Heart left ventricle (tissue), 16 donors: Measurements from ENCODE around the gene TSPAN11. TPM values are rescaled to one million over a fixed set of nuclear protein-coding genes. Genes with fewer than 3 reads are reported as not detected.

Source experiments
- ATAC-seq, 4 donors: fragments of 200-7000 bp; cut with Tn5 transposase; one replicate each; pipeline ENCODE4 v1.9.1; 2020 to 2022; ENCODE audit warnings: moderate library complexity in 4 of 4, mild to moderate bottlenecking in 3 of 4, moderate number of reproducible peaks in 1 of 4
- DNase-seq, 5 donors: peaks; one replicate each; pipeline ENCODE4 v3.0.0-alpha.2; 2020
- H3K27ac ChIP-seq, 12 donors: fragments of 200-600 bp; sonication (generic) in 4 of 12; one replicate each; pipeline versions ENCODE4 v1.5.0 to v1.8.0; 2016 to 2022; ENCODE audit warnings: mild to moderate bottlenecking in 2 of 12
- H3K27me3 ChIP-seq, 9 donors: fragments of 200-600 bp; sonication (generic) in 2 of 9; one replicate each; pipeline versions ENCODE4 v1.5.1 to v1.8.0; 2016 to 2022; ENCODE audit warnings: mild to moderate bottlenecking in 3 of 9
- H3K36me3 ChIP-seq, 9 donors: fragments of 200-600 bp; sonication (generic) in 2 of 9; one replicate each; pipeline versions ENCODE4 v1.5.0 to v1.8.0; 2018 to 2022; ENCODE audit warnings: mild to moderate bottlenecking in 2 of 9
- H3K4me1 ChIP-seq, 12 donors: fragments of 200-600 bp; sonication (generic) in 4 of 12; one replicate each; pipeline versions ENCODE4 v1.5.0 to v1.8.0; 2016 to 2022; ENCODE audit warnings: mild to moderate bottlenecking in 3 of 12
- H3K4me3 ChIP-seq, 12 donors: fragments of 200-600 bp; sonication (generic) in 4 of 12; one replicate each; pipeline versions ENCODE4 v1.5.0 to v1.8.0; 2017 to 2022; ENCODE audit warnings: mild to moderate bottlenecking in 9 of 12, moderate library complexity in 4 of 12
- H3K9me3 ChIP-seq, 12 donors: fragments of 200-600 bp; sonication (generic) in 4 of 12; one replicate each; pipeline versions ENCODE4 v1.5.0 to v1.8.0; 2016 to 2022; ENCODE audit warnings: mild to moderate bottlenecking in 1 of 12
- POLR2A ChIP-seq, 2 donors: fragments of 450-650 bp; IDR thresholded peaks; one replicate each; pipeline ENCODE4 v1.6.1; 2017; ENCODE audit warnings: antibody characterized with exemption in 2 of 2, mild to moderate bottlenecking in 2 of 2, moderate library complexity in 2 of 2
- WGBS, 4 donors: extraction: QIAGEN DNeasy Blood & Tissue Kit in 2 of 4; methylation state at CpG; one replicate each; pipeline versions ENCODE4 v1.1.5 to v1.1.7; 2013 to 2018; 5-methylcytosine and 5-hydroxymethylcytosine counted together
- intact Hi-C, 10 donors: fragments of 100-400 bp; cut with DNase I; formaldehyde crosslinking; loops; one replicate each; pipeline versions ENCODE4 v1.11.1 to v1.14.2; 2022
- polyA plus RNA-seq, 2 donors: library from polyadenylated mRNA; stranded (reverse); fragments of 200-250 nt; gene quantifications; one replicate each; pipeline ENCODE4 v1.2.3, GENCODE V29; 2013
- total RNA-seq, 9 donors: library from RNA; depleted of rRNA in 2 of 9; stranded (reverse); fragments of >200 nt in 2 of 9; fragmentation: NEBNext Ultra II Directional in 3 of 9; extraction: Animal tissue kit (Norgen Biotek cat#: 25700) in 3 of 9; gene quantifications; one replicate each; pipeline versions ENCODE4 v1.1.0 to v1.2.4, GENCODE V29; 2016 to 2023
- TF ChIP-seq, protein P1 (sequence below), 12 donors: fragments of 200-600 bp; sonication (generic) in 4 of 12; IDR thresholded peaks; one replicate each; pipeline versions ENCODE4 v1.5.0 to v1.8.0; 2018 to 2022; ENCODE audit warnings: antibody characterized with exemption in 12 of 12, mild to moderate bottlenecking in 5 of 12
- donor health status: ischemic (EF 13 %, LVEDD 7.1; RV severe dilation, severe dysfunction).
- donor health status: healthy with polysubstance abuse.
- donor health status: DM: no; HTN: yes; CAD: no.
- donor health status: DM: no; HTN: no; CAD: no.
- donor health status: ischemic (EF 25% LVEDD 6.9; RV normal size, moderate dysfunction).
- donor health status: ischemic (EF 25% LVEDD 5.7; RV mildly dilated, moderate dysfunction).
- donor health status: healthy.
- donor health status: DM: yes; HTN: yes; CAD: no.
- donor health status: ischemic (EF 35%, LVEDD 5.7; RV mildly dilated, moderate dysfunction).
- donor health status: nonischemic (EF 11% LVEDD 7.7; RV severe dilation, severe dysfunction).
- donor health status: DM: yes; HTN: yes; CAD: no.
- donor health status: PGD.
- donor health status: ischemic (EF 29% LVEDD 5.4; RV normal size, mild dysfunction).
- donor health status: nonischemic (EF 23%, LVEDD 6.1; RV moderate dilation, normal function).

TSPAN11 gene
- total and polyA plus RNA-seq, 11 donors = 0.49 to 4.2 (median 1.9) TPM

DNA sequence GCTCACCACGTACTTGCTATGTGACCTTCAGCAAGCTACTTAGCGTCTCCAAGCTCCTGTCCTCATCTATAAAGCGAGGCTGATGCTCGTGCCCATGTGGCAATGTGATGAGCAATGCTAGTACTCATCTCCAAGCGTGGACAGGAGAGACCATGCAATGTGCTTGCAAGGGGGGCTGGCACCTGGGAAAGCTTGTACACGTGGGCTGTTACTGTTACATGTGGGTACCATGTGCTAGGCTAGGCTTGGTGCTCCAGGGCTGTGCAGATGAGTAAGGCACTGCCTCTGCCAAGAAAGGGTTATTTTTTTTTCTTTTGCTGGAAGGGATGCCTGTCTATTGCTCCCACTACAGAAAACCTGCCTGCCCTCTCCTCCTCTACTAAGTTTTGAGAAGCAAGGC lies 46.6 kb downstream of the TSPAN11 start:
- H3K9me3 ChIP-seq = no peaks in the 10 kb centered on the region
- TF ChIP-seq POLR2A (IDR thresholded peaks at IDR 0.05) = no peak
- TF ChIP-seq, protein P1, sequence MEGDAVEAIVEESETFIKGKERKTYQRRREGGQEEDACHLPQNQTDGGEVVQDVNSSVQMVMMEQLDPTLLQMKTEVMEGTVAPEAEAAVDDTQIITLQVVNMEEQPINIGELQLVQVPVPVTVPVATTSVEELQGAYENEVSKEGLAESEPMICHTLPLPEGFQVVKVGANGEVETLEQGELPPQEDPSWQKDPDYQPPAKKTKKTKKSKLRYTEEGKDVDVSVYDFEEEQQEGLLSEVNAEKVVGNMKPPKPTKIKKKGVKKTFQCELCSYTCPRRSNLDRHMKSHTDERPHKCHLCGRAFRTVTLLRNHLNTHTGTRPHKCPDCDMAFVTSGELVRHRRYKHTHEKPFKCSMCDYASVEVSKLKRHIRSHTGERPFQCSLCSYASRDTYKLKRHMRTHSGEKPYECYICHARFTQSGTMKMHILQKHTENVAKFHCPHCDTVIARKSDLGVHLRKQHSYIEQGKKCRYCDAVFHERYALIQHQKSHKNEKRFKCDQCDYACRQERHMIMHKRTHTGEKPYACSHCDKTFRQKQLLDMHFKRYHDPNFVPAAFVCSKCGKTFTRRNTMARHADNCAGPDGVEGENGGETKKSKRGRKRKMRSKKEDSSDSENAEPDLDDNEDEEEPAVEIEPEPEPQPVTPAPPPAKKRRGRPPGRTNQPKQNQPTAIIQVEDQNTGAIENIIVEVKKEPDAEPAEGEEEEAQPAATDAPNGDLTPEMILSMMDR (IDR thresholded peaks at IDR 0.05) = no peak
- H3K4me1 ChIP-seq = peaks cover 5 to 45% (median 14%) of the 10 kb centered on the region in 12 donors
- 60 to 81% (median 73%) methylated on average over 5 to 6 of the region's 6 CpGs for WGBS, 4 donors
- H3K4me3 ChIP-seq = no peak overlapping the region
- no peak overlapping the region for H3K27ac ChIP-seq
- H3K27me3 ChIP-seq = no peaks in the 10 kb centered on the region
- no peaks in the 10 kb centered on the region for H3K36me3 ChIP-seq
- DNase-seq (peak in 1 of 5 donors; percentile 10), ATAC-seq (no peak)
- intact Hi-C loops = no loop called here

DNA sequence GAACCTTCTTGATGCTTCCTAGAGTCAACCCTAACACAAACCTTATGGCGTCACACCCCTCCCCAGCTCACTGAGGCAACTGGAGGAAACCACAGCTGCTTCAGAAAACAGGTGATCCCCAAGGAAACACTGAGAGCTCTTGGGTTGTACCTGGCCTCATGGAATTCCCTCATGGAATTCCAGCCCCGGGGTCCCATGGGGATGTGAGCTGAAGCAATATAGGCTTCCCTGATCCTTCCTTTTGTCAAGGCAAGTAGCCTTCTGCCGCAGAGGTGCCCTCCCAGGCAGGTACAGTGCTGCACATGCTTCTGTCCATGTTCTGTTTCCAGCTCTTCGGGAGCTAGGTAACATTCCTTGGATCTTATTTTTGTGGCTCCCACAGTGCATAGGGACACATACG lies 47.3 kb downstream of the TSPAN11 start:
- WGBS, 4 donors = 81 to 90% (median 87%) methylated on average over 5 of the region's 5 CpGs
- DNase-seq (peak in 1 of 5 donors; percentile 24), ATAC-seq (no peak)
- TF ChIP-seq, protein P1 (IDR thresholded peaks at IDR 0.05) = no peak
- no peak for TF ChIP-seq POLR2A (IDR thresholded peaks at IDR 0.05)
- Histone ChIP-seq H3K9me3 (no peaks in the 10 kb centered on the region), H3K27me3 (no peaks in the 10 kb centered on the region), H3K4me1 (peaks cover 0 to 39% (median 13%) of the 10 kb centered on the region in 12 donors), H3K4me3 (no peak overlapping the region), H3K27ac (no peak overlapping the region), H3K36me3 (no peaks in the 10 kb centered on the region)
- intact Hi-C loops = no loop called here

DNA sequence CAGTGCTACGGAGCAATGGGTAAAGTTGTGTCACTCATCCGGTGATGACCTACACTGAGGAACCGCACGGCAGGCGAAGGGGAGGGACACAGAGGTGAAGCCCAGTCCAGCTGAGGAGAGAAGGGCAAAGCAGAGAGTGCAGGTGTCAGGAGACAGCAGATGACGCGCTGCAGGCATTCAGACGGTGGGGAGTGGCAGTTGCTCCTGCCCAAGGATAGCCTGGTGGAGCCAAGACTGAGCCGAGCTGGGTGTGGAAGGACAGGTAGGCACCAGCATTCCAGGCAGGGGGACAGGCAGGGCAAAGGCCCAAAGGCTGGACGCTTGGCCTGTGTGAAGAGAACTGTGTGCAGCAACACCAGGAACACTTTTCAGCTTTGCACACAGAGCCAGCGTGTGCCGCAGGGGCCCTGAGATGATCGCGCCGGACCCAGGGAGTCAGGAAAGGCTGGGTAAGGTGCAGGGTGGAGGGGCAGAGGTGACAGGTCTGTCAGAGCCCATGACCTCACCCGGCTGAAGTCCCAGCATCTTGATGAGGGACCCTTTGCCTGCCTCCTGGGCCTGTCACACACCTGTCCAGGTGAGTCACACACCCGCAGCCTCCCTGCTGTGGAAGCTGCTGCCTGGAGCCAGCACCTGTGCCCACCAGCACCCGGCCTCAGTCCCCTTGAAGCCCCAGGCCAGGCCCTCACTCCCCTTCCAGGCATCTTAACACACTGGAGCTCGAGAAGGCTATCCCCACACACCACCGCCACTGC lies 48.4 kb downstream of the TSPAN11 start:
- no peaks in the 10 kb centered on the region for H3K36me3 ChIP-seq
- intact Hi-C loops = no loop called here
- WGBS, 4 donors = 86 to 92% (median 88%) methylated on average over 20 of the region's 20 CpGs
- ATAC-seq (no peak), DNase-seq (peak in 1 of 5 donors; percentile 54)
- no peak overlapping the region for H3K27ac ChIP-seq
- no peak for TF ChIP-seq POLR2A (IDR thresholded peaks at IDR 0.05)
- TF ChIP-seq, protein P1 (IDR thresholded peaks at IDR 0.05) = no peak
- H3K4me3 ChIP-seq = no peak overlapping the region
- peaks cover 0 to 38% (median 16%) of the 10 kb centered on the region in 12 donors for H3K4me1 ChIP-seq
- H3K27me3 ChIP-seq = no peaks in the 10 kb centered on the region
- no peaks in the 10 kb centered on the region for H3K9me3 ChIP-seq

DNA sequence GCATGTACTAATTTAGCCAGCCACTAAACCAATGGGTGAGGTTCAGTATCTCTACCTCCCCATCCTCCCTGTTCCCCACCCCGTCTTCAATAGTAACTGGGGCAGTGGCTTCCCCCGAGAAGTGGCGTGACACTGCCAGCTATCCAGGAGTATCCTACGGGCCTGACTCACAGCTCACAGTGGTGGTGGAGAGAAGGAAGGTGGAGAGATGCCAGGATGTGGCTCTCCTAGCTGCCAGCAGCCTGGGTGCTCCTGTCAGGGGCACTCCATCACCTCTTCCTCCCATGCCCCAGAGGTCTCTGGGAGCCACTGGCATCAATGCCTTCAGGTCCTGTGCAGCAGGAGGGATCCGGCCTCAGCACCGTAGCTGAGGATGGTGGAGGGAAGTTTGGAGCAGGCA lies 49.0 kb downstream of the TSPAN11 start:
- TF ChIP-seq POLR2A (IDR thresholded peaks at IDR 0.05) = no peak
- TF ChIP-seq, protein P1 (IDR thresholded peaks at IDR 0.05) = no peak
- intact Hi-C loops = no loop called here
- Histone ChIP-seq H3K4me1 (peaks cover 0 to 34% (median 14%) of the 10 kb centered on the region in 12 donors), H3K27ac (no peak overlapping the region), H3K4me3 (no peak overlapping the region), H3K27me3 (no peaks in the 10 kb centered on the region), H3K36me3 (no peaks in the 10 kb centered on the region), H3K9me3 (no peaks in the 10 kb centered on the region)
- peak in 2 of 4 donors; percentile 12 to 45 for ATAC-seq
- DNase-seq = peak in 1 of 5 donors; percentile 57
- 61 to 73% (median 69%) methylated on average over 5 to 6 of the region's 6 CpGs for WGBS, 4 donors
